ENCODE measurements around the gene F9.

DNA sequence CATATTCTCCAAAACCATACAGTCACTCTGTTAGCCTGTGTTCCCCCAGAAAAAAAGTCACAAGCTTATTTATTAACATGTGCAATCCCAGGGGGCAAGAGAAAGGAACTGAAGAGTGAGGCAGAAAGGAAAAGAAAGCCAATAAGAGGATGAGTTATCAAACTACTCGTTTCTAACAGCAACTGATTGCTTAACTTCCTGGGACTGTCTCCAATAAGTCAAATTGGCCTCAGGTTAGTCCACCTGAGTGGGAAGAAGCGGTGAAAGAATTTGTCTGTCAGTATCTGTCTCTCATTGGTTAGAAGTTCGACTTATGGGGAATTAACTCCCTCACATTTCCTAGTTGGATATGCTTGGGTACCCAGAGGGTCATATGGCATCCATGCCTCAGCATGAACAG is 14.1 kb downstream of the F9 start:
- TF ChIP-seq, protein P1, sequence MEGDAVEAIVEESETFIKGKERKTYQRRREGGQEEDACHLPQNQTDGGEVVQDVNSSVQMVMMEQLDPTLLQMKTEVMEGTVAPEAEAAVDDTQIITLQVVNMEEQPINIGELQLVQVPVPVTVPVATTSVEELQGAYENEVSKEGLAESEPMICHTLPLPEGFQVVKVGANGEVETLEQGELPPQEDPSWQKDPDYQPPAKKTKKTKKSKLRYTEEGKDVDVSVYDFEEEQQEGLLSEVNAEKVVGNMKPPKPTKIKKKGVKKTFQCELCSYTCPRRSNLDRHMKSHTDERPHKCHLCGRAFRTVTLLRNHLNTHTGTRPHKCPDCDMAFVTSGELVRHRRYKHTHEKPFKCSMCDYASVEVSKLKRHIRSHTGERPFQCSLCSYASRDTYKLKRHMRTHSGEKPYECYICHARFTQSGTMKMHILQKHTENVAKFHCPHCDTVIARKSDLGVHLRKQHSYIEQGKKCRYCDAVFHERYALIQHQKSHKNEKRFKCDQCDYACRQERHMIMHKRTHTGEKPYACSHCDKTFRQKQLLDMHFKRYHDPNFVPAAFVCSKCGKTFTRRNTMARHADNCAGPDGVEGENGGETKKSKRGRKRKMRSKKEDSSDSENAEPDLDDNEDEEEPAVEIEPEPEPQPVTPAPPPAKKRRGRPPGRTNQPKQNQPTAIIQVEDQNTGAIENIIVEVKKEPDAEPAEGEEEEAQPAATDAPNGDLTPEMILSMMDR (IDR thresholded peaks at IDR 0.05), result no peak
- TF ChIP-seq ESRRA (CRISPR knock-in tag; IDR thresholded peaks at IDR 0.05; ENCODE audit: borderline replicate concordance) (no peak), ATF1 (CRISPR knock-in tag; IDR thresholded peaks at IDR 0.05) (no peak), TEAD4 (CRISPR knock-in tag; IDR thresholded peaks at IDR 0.05) (no peak), NFYB (CRISPR knock-in tag; conservative IDR thresholded peaks at IDR 0.05; ENCODE audit: low read depth) (no peak), KAT7 (CRISPR knock-in tag; IDR thresholded peaks at IDR 0.05; ENCODE audit: borderline replicate concordance) (no peak), NR3C1 (CRISPR knock-in tag; conservative IDR thresholded peaks at IDR 0.05; ENCODE audit: low read depth) (no peak), JUN (CRISPR knock-in tag; IDR thresholded peaks at IDR 0.05) (no peak)
- TF ChIP-seq, protein P2, sequence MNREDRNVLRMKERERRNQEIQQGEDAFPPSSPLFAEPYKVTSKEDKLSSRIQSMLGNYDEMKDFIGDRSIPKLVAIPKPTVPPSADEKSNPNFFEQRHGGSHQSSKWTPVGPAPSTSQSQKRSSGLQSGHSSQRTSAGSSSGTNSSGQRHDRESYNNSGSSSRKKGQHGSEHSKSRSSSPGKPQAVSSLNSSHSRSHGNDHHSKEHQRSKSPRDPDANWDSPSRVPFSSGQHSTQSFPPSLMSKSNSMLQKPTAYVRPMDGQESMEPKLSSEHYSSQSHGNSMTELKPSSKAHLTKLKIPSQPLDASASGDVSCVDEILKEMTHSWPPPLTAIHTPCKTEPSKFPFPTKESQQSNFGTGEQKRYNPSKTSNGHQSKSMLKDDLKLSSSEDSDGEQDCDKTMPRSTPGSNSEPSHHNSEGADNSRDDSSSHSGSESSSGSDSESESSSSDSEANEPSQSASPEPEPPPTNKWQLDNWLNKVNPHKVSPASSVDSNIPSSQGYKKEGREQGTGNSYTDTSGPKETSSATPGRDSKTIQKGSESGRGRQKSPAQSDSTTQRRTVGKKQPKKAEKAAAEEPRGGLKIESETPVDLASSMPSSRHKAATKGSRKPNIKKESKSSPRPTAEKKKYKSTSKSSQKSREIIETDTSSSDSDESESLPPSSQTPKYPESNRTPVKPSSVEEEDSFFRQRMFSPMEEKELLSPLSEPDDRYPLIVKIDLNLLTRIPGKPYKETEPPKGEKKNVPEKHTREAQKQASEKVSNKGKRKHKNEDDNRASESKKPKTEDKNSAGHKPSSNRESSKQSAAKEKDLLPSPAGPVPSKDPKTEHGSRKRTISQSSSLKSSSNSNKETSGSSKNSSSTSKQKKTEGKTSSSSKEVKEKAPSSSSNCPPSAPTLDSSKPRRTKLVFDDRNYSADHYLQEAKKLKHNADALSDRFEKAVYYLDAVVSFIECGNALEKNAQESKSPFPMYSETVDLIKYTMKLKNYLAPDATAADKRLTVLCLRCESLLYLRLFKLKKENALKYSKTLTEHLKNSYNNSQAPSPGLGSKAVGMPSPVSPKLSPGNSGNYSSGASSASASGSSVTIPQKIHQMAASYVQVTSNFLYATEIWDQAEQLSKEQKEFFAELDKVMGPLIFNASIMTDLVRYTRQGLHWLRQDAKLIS (CRISPR knock-in tag; IDR thresholded peaks at IDR 0.05; ENCODE audit: borderline replicate concordance), result no peak
- TF ChIP-seq, protein P3, sequence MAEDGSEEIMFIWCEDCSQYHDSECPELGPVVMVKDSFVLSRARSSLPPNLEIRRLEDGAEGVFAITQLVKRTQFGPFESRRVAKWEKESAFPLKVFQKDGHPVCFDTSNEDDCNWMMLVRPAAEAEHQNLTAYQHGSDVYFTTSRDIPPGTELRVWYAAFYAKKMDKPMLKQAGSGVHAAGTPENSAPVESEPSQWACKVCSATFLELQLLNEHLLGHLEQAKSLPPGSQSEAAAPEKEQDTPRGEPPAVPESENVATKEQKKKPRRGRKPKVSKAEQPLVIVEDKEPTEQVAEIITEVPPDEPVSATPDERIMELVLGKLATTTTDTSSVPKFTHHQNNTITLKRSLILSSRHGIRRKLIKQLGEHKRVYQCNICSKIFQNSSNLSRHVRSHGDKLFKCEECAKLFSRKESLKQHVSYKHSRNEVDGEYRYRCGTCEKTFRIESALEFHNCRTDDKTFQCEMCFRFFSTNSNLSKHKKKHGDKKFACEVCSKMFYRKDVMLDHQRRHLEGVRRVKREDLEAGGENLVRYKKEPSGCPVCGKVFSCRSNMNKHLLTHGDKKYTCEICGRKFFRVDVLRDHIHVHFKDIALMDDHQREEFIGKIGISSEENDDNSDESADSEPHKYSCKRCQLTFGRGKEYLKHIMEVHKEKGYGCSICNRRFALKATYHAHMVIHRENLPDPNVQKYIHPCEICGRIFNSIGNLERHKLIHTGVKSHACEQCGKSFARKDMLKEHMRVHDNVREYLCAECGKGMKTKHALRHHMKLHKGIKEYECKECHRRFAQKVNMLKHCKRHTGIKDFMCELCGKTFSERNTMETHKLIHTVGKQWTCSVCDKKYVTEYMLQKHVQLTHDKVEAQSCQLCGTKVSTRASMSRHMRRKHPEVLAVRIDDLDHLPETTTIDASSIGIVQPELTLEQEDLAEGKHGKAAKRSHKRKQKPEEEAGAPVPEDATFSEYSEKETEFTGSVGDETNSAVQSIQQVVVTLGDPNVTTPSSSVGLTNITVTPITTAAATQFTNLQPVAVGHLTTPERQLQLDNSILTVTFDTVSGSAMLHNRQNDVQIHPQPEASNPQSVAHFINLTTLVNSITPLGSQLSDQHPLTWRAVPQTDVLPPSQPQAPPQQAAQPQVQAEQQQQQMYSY (CRISPR knock-in tag; IDR thresholded peaks at IDR 0.05), result no peak
- TF ChIP-seq, protein P4, sequence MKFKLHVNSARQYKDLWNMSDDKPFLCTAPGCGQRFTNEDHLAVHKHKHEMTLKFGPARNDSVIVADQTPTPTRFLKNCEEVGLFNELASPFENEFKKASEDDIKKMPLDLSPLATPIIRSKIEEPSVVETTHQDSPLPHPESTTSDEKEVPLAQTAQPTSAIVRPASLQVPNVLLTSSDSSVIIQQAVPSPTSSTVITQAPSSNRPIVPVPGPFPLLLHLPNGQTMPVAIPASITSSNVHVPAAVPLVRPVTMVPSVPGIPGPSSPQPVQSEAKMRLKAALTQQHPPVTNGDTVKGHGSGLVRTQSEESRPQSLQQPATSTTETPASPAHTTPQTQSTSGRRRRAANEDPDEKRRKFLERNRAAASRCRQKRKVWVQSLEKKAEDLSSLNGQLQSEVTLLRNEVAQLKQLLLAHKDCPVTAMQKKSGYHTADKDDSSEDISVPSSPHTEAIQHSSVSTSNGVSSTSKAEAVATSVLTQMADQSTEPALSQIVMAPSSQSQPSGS (CRISPR knock-in tag; IDR thresholded peaks at IDR 0.05; ENCODE audit: borderline replicate concordance, low read depth), result no peak
- TF ChIP-seq, protein P5, sequence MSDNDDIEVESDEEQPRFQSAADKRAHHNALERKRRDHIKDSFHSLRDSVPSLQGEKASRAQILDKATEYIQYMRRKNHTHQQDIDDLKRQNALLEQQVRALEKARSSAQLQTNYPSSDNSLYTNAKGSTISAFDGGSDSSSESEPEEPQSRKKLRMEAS (CRISPR knock-in tag; IDR thresholded peaks at IDR 0.05), result no peak
- TF ChIP-seq, protein P6, sequence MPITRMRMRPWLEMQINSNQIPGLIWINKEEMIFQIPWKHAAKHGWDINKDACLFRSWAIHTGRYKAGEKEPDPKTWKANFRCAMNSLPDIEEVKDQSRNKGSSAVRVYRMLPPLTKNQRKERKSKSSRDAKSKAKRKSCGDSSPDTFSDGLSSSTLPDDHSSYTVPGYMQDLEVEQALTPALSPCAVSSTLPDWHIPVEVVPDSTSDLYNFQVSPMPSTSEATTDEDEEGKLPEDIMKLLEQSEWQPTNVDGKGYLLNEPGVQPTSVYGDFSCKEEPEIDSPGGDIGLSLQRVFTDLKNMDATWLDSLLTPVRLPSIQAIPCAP (CRISPR knock-in tag; IDR thresholded peaks at IDR 0.05), result no peak
- TF ChIP-seq, protein P7, sequence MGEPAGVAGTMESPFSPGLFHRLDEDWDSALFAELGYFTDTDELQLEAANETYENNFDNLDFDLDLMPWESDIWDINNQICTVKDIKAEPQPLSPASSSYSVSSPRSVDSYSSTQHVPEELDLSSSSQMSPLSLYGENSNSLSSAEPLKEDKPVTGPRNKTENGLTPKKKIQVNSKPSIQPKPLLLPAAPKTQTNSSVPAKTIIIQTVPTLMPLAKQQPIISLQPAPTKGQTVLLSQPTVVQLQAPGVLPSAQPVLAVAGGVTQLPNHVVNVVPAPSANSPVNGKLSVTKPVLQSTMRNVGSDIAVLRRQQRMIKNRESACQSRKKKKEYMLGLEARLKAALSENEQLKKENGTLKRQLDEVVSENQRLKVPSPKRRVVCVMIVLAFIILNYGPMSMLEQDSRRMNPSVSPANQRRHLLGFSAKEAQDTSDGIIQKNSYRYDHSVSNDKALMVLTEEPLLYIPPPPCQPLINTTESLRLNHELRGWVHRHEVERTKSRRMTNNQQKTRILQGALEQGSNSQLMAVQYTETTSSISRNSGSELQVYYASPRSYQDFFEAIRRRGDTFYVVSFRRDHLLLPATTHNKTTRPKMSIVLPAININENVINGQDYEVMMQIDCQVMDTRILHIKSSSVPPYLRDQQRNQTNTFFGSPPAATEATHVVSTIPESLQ (CRISPR knock-in tag; IDR thresholded peaks at IDR 0.05), result no peak

Data from WTC11 (cell line).